Ovary (tissue), 9 donors: ENCODE measurements around the gene PLEKHF1. TPM values are rescaled to one million over a fixed set of nuclear protein-coding genes. Genes with fewer than 3 reads are reported as not detected.

Experiments used
- DNase-seq, 5 donors: peaks; one replicate each; pipeline ENCODE4 v3.0.0-alpha.2; 2019 to 2020
- H3K27ac ChIP-seq, 2 donors: fragments of 200-600 bp; one replicate each; pipeline versions ENCODE4 v1.5.1 to v1.8.0; 2019 to 2022
- H3K27me3 ChIP-seq: fragments of 200-600 bp; one replicate; pipeline ENCODE4 v1.8.0; 2022
- H3K36me3 ChIP-seq: fragments of 200-600 bp; sonication (generic); one replicate; pipeline ENCODE4 v1.5.1; 2019
- H3K4me1 ChIP-seq: one replicate; pipeline ENCODE4 v1.8.1; 2013; ENCODE audit warnings: mild to moderate bottlenecking, moderate library complexity; ENCODE audit not compliant: insufficient read depth
- H3K4me3 ChIP-seq: fragments of 200-600 bp; sonication (generic); one replicate; pipeline ENCODE4 v1.5.1; 2017
- H3K9me3 ChIP-seq, 2 donors: fragments of 200-600 bp in 1 of 2; sonication (generic) in 1 of 2; one replicate each; pipeline versions ENCODE4 v1.5.1 to v1.8.1; 2013 to 2019; ENCODE audit warnings: mild to moderate bottlenecking in 1 of 2, moderate library complexity in 1 of 2
- CTCF ChIP-seq, 3 donors: fragments of 450-650 bp in 2 of 3; fragments of 200-600 bp in 1 of 3; IDR thresholded peaks; one replicate each; pipeline versions ENCODE4 v1.5.1 to v1.8.0; 2016 to 2022; ENCODE audit warnings: antibody characterized with exemption in 3 of 3, mild to moderate bottlenecking in 1 of 3
- EP300 ChIP-seq: sonication (generic); formaldehyde crosslinking; IDR thresholded peaks from one replicate; pipeline ENCODE4 v1.6.1; 2017; ENCODE audit warnings: antibody characterized with exemption
- POLR2A ChIP-seq: fragments of 450-650 bp; IDR thresholded peaks from one replicate; pipeline ENCODE4 v1.6.1; 2017; ENCODE audit warnings: antibody characterized with exemption, mild to moderate bottlenecking, moderate library complexity
- WGBS, 3 donors: extraction: QIAGEN DNeasy Blood & Tissue Kit in 1 of 3; methylation state at CpG; one replicate each; pipeline versions ENCODE4 v1.1.5 to v1.1.7; 2013 to 2017; 5-methylcytosine and 5-hydroxymethylcytosine counted together
- intact Hi-C, 4 donors: fragments of 100-400 bp; cut with DNase I; formaldehyde crosslinking; loops; one replicate each; pipeline versions ENCODE4 v1.11.0 to v1.15.1; 2022 to 2023
- polyA plus RNA-seq, 2 donors: library from polyadenylated mRNA; stranded (reverse); fragments of 200-250 nt in 1 of 2; fragments of 350-450 nt in 1 of 2; fragmentation: Illumina TruSeq in 1 of 2; extraction: RNeasy Lipid Tissue Mini Kit (QIAGEN cat#74804) in 1 of 2; gene quantifications; one replicate each; pipeline ENCODE4 v1.2.3, GENCODE V29; 2013 to 2014
- total RNA-seq, 7 donors: library from RNA; depleted of rRNA in 2 of 7; stranded (reverse); fragments of >200 nt in 2 of 7; fragmentation: NEBNext Ultra II Directional in 3 of 7; extraction: Animal tissue kit (Norgen Biotek cat#: 25700) in 3 of 7; gene quantifications; one replicate each; pipeline versions ENCODE4 v1.1.0 to v1.2.4, GENCODE V29; 2016 to 2023
- donor health status: DM: no; HTN: no; CAD: no; lungs with moderate emphysema.
- donor health status: DM: no; HTN: no; CAD: no.
- donor health status: Bipolar disorder and iron deficiency.
- donor health status: DM: yes; HTN: yes; CAD: no.
- donor health status: DM: no; HTN: no; CAD: no.
- donor health status: DM: yes; HTN: yes; CAD: no.

PLEKHF1 gene
- total and polyA plus RNA-seq, 9 donors: 0.92 to 19.1 (median 13.7) TPM

DNA sequence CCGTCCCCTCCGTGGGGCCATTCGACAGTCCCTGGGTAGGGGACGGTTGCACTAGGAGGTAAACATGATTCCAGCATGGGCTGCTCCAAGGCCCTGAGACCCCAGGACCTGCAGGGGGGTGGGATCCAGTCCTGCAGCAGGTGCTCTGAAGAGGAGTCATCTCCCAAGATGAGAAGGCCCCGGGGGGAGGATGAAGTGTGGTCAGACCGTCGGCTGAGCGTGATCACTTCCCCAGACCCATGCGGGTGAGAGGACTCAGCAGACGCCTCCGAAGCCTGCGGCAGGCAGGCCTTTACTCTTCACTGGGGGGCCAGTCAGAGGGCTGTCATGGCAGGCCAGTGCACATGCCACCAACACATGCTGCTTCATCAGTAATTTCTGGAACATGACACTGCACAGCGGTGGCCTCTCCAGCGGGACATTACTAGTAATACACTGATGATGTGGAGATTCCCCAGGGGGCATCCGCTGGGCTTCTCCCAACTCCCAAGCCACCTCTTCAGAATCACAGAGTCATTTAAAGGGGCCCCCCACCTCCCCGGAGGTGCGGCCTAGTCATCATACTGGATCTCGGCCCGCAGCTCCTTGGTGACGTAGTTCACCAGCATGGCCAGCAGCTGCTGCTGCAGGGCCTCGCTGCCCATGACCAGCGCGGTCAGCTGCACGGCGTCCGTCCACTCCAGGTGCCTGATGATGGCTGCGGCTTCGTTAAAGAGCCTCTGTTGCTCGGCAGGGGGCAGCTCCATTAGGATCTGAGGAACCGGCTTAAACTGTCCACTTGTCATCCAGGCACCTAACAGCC, 37.1 kb downstream of the PLEKHF1 start:
- Histone ChIP-seq H3K4me3 (no peak overlapping the region), H3K4me1 (no peaks in the 10 kb centered on the region), H3K36me3 (no peaks in the 10 kb centered on the region), H3K27ac (no peak overlapping the region), H3K27me3 (no peaks in the 10 kb centered on the region), H3K9me3 (no peaks in the 10 kb centered on the region)
- TF ChIP-seq EP300 (no peak), CTCF (IDR thresholded peaks at IDR 0.05) (no peak), POLR2A (no peak)
- intact Hi-C loops: no loop called here
- 85% methylated on average over 30 of the region's 30 CpGs for WGBS, 3 donors
- no peak for DNase-seq

DNA sequence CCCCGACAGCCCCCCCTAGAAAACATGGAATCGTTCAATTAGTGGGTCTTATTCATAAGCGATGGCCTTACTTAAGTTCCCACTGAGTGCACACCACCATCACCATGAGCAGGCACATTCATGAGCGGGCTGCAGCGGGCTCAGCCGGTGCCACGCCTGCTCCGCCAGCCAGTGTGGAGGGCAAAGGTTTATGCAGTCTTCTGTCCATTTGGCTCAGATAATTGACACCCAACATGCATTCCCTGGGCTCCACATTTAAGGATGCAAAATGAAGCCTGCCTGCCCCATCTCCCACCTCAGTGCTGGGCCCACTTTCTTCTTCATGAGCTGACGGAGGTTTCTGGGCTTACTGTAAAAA, 37.7 kb downstream of the PLEKHF1 start:
- Histone ChIP-seq H3K4me1 (no peaks in the 10 kb centered on the region), H3K36me3 (no peaks in the 10 kb centered on the region), H3K27ac (no peak overlapping the region), H3K27me3 (no peaks in the 10 kb centered on the region), H3K4me3 (no peak overlapping the region), H3K9me3 (no peaks in the 10 kb centered on the region)
- TF ChIP-seq POLR2A (no peak), CTCF (IDR thresholded peaks at IDR 0.05) (no peak), EP300 (no peak)
- intact Hi-C loops: no loop called here
- DNase-seq: no peak
- WGBS, 3 donors: 92 to 95% (median 94%) methylated on average over 9 of the region's 9 CpGs

- H3K27ac ChIP-seq: no peak overlapping the region
- H3K9me3 ChIP-seq: no peaks in the 10 kb centered on the region
- intact Hi-C loops: no loop called here
- no peak for DNase-seq
- WGBS, 3 donors: 81 to 84% (median 84%) methylated on average over 14 of the region's 14 CpGs
- no peak for TF ChIP-seq CTCF (IDR thresholded peaks at IDR 0.05)
- no peak for TF ChIP-seq EP300
- no peak for TF ChIP-seq POLR2A
- no peak overlapping the region for H3K4me3 ChIP-seq
- H3K4me1 ChIP-seq: no peaks in the 10 kb centered on the region
- H3K27me3 ChIP-seq: no peaks in the 10 kb centered on the region
- no peaks in the 10 kb centered on the region for H3K36me3 ChIP-seq
Observed at GRCh38 chr19:29704562-29705558, 39.6 kb downstream of the PLEKHF1 start.

DNA sequence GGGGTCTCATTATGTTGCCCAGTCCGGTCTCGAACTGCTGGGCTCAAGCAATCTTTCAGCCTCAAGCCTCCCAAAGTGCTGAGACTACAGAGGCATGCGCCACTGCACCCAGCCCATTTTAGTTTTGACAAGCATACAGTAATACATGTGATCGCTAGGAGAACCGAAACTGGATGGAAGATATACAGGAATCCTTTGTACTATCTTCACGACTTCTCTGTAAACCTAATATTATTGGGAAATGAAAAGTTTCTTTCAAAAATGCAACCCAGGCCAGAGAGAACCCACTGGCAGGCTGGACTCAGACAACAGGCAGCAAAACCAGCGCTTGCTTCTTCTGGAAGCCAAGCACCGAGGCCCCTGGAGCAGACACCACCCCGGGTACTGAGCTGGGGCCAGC, 40.4 kb downstream of the PLEKHF1 start:
- WGBS, 3 donors: 84 to 93% (median 89%) methylated on average over 9 of the region's 9 CpGs
- no peak overlapping the region for H3K4me3 ChIP-seq
- no peaks in the 10 kb centered on the region for H3K9me3 ChIP-seq
- H3K27ac ChIP-seq: no peak overlapping the region
- H3K4me1 ChIP-seq: no peaks in the 10 kb centered on the region
- no peaks in the 10 kb centered on the region for H3K36me3 ChIP-seq
- TF ChIP-seq POLR2A (no peak), EP300 (no peak), CTCF (IDR thresholded peaks at IDR 0.05) (no peak)
- DNase-seq: no peak
- H3K27me3 ChIP-seq: no peaks in the 10 kb centered on the region
- intact Hi-C loops: no loop called here
